Activated CD4-positive, alpha-beta T cell treated with anti-CD3 and anti-CD28 coated beads, Interleukin-2, amount 10 ng/mL, durations not matched to agents 7 days and 5 days (primary cell): ENCODE measurements around the gene KLHL12. TPM values are rescaled to one million over a fixed set of nuclear protein-coding genes. Genes with fewer than 3 reads are reported as not detected.

Experiments used
- CTCF ChIA-PET: fragments of 350-600 bp; sonication (Branson Sonifier 250); formaldehyde crosslinking; loops from one replicate; lab custom pipeline; 2021; ENCODE audit warnings: antibody characterized with exemption; lab: Charles Lee
- POLR2A ChIA-PET: fragments of 350-600 bp; sonication (Branson Sonifier 250); formaldehyde crosslinking; loops from one replicate; lab custom pipeline; 2021; ENCODE audit warnings: antibody characterized with exemption; lab: Charles Lee
- DNase-seq: peaks from one replicate; pipeline ENCODE4 v3.0.0-alpha.2; 2020
- H3K27ac Mint-ChIP-seq: one replicate; pipeline ENCODE4 v1.8.0; 2021; ENCODE audit warnings: mild to moderate bottlenecking, moderate library complexity, mixed read lengths
- H3K27me3 Mint-ChIP-seq: one replicate; pipeline ENCODE4 v1.8.0; 2021; ENCODE audit warnings: mixed read lengths
- H3K36me3 Mint-ChIP-seq: one replicate; pipeline ENCODE4 v1.8.0; 2021; ENCODE audit warnings: low read depth, mixed read lengths
- H3K4me1 Mint-ChIP-seq: one replicate; pipeline ENCODE4 v1.8.0; 2021; ENCODE audit warnings: mixed read lengths
- H3K4me3 Mint-ChIP-seq: one replicate; pipeline ENCODE4 v1.8.0; 2021; ENCODE audit warnings: mild to moderate bottlenecking, moderate library complexity, mixed read lengths
- H3K9me3 Mint-ChIP-seq: one replicate; pipeline ENCODE4 v1.8.0; 2021; ENCODE audit warnings: mixed read lengths
- total RNA-seq, 2 experiments: library from RNA; stranded (reverse); gene quantifications; one replicate each; pipeline ENCODE4 v1.2.3, GENCODE V29; 2021

Gene KLHL12
- total RNA-seq, 2 experiments from 2014 or later, result 31.4 to 31.5 TPM

DNA sequence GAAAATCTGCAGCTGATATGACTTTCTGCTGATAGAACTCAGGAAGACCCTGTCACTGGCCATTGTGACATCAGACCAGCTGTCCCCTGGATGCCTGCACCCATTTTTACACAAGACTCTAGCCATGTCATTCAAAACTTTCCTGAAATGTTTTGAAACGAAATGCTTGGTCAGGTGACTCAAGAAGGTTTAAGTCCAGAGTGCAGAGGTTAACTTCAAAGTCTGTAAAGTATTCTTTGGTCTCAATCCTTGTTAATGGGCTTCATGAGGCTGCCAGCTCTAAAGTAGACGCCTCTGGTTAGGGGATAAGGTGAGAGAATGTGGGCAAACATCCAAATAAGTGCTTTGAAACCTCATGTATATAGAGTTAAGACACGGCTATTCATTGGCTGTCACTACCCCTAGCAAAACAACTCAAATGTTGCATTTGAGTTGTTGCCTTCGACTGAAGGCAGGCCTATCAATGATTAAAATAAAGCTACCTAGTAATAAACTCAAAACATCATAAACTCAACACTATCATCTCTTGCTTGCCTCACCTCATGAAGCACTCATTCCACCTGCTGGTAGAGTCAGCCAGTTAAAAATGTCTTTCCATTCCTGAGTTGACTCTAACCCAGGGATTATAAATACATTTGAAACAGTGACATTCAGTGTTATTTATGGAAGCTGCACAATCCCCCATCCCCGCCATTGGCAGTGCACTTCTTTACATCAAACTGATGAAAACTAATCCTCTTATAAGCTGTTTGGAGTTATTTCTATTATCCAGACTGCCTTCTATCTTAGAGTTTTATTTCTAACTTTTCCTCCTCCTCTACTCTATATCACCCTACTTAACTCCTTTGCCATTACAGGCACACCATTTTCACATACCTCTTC lies 64.1 kb downstream of the KLHL12 start:
- no peaks in the 10 kb centered on the region for H3K36me3 Mint-ChIP-seq
- H3K9me3 Mint-ChIP-seq, result no peaks in the 10 kb centered on the region
- H3K4me1 Mint-ChIP-seq, result peaks cover 17% of the 10 kb centered on the region
- no peak overlapping the region for H3K4me3 Mint-ChIP-seq
- H3K27ac Mint-ChIP-seq, result no peak overlapping the region
- ChIA-PET CTCF (interaction anchor here (0.8 to 1.2 kb wide), 3 partner anchors 15 to 144 kb away, joined by 3 read pairs; no protein-coding TSS in a partner anchor), POLR2A (no interaction called here)
- peaks cover 66% of the 10 kb centered on the region for H3K27me3 Mint-ChIP-seq
- DNase-seq, result no peak

DNA sequence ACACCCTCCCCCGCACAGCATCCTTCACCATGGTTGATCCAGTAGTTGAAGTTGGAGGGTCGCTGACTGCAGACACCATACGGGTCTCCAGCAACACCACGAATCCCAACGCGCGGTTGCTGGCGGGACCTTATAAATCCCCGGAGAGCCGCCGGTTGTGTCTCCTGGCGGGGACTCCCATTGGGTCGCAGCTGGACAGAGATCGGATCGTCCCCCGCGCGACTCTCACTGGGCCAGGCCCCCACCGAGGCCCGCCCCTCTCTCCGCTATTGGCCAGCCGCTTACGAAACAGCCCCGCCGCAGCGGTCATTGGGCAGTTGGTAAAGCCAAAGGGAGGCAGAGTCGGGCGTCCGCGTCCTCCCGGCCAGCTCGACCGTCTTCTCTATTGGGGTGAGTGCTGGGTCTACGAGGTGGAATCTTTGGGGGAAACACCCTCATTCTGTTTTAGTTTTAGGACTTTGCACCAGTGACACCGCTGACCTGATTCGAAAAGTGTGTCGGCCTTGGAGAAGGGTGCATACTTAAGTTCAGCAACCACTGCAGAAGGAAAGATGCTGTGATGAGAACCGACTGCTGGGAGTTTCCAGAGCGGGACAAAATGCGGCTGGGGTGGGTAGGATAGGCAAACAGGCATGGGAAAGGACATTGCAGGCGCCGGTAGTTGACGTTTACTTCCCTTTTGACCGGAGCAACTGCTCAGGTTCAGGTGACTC lies 65.5 kb downstream of the KLHL12 start:
- ChIA-PET POLR2A (no interaction called here), CTCF (interaction anchor here (1.5 kb wide), 1 partner anchor 9 kb away, joined by 4 read pairs; no protein-coding TSS in a partner anchor)
- no peaks in the 10 kb centered on the region for H3K9me3 Mint-ChIP-seq

DNA sequence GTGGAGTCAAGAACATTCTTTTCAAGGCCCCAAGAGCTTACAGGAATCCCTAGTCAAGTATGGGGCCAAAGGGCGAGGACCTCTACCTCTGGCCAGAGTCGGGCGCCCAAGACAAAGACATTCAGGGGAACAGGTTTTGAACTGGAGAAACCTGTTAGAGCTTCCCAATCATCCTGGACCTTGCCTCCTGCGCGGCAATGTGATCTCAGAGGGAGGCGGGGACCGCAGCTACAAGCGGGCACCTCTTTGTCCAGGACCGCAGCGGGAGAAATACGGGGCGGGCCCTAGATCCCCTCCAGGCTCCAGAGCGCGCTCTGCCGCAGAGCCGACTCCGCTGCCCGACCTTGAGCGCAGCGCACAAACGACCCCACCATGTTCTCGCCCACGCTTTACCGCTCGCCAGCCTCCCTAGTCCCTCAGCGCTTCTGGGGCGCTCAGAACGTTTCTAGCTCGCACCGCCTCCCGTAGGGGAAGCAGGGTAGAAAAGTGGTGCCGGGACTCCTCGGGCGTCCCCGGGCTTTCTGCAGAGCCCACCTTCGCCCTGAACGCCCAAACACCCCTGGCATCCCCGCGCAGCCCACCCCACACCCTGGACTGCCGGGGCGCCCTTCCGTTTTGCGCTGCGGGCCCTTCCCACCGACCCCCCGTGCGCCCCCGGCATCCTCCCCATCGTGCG lies 66.2 kb downstream of the KLHL12 start:
- H3K4me3 Mint-ChIP-seq, result peak overlapping the region; percentile 60
- no peaks in the 10 kb centered on the region for H3K36me3 Mint-ChIP-seq
- peaks cover 60% of the 10 kb centered on the region for H3K27me3 Mint-ChIP-seq
- CTCF ChIA-PET, result interaction anchor here (0.6 to 1.5 kb wide), 3 partner anchors 10 to 29 kb away, joined by 3 to 5 read pairs (median 4); no protein-coding TSS in a partner anchor
- no peak overlapping the region for H3K27ac Mint-ChIP-seq
- H3K4me1 Mint-ChIP-seq, result peaks cover 18% of the 10 kb centered on the region
- POLR2A ChIA-PET, result no interaction called here
- H3K9me3 Mint-ChIP-seq, result no peaks in the 10 kb centered on the region
- DNase-seq, result peak; percentile 27

More for the DNA sequence above, 65.5 kb downstream of the KLHL12 start:
- H3K4me1 Mint-ChIP-seq, result peaks cover 18% of the 10 kb centered on the region
- DNase-seq, result peak; percentile 26
- peaks cover 64% of the 10 kb centered on the region for H3K27me3 Mint-ChIP-seq
- H3K4me3 Mint-ChIP-seq, result peak overlapping the region; percentile 60
- no peaks in the 10 kb centered on the region for H3K36me3 Mint-ChIP-seq
- no peak overlapping the region for H3K27ac Mint-ChIP-seq

DNA sequence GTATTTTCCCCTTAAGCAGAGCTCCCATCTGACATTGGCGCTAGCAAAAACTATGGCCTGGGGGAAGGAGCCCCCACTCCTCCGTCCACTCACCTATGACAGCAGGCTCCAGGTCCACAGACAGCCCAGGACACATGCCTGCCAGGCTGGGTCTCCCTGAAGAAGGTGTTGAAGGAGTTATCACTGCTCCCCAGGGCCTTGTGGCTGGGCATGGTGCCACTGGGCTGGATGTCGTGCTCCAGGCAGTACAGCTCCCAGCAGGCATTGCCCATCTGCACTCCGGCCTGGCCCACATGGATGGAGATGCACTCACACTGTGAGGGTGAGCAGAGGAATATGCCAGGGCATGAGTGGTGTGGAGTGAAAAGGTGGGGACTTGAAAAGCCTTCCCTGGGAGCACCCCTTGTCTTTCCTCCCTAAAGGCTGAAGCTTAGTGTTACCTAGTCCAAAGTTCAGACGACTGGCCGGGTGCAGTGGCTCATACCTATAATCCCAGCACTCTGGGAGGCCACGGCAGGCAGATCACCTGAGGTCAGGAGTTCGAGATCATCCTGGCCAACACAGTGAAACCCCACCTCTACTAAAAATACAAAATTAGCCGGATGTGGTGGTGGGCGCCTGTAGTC lies 68.1 kb downstream of the KLHL12 start:
- no peak for DNase-seq
- ChIA-PET POLR2A (no interaction called here), CTCF (interaction anchor here (1.1 kb wide), 1 partner anchor 13 kb away, joined by 4 read pairs; no protein-coding TSS in a partner anchor)
- peaks cover 41% of the 10 kb centered on the region for H3K27me3 Mint-ChIP-seq
- no peaks in the 10 kb centered on the region for H3K9me3 Mint-ChIP-seq
- H3K4me3 Mint-ChIP-seq, result no peak overlapping the region
- peaks cover 18% of the 10 kb centered on the region for H3K4me1 Mint-ChIP-seq
- no peaks in the 10 kb centered on the region for H3K36me3 Mint-ChIP-seq
- H3K27ac Mint-ChIP-seq, result peak overlapping the region; percentile 48

DNA sequence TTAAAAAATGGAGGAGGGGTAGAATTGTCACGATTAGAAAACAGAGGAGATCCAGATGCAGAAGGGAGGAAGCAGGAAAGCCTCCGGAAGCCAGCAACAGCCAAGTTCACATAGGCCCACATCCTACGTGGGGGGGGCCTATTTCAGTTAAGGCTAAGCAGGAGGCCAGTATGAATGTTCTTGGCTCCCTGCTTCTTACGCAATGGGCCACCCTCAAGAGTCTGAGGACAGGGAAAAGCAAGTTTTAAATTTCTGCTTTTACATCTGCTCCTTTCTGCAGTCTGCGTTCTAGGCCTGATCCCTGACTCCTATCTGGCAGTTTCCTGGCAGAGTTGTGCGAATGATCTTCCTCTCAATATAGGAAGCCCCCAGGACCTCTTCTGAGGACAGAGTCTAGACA lies 68.7 kb downstream of the KLHL12 start:
- H3K4me3 Mint-ChIP-seq, result no peak overlapping the region
- H3K27me3 Mint-ChIP-seq, result peaks cover 36% of the 10 kb centered on the region
- H3K36me3 Mint-ChIP-seq, result no peaks in the 10 kb centered on the region
- peaks cover 18% of the 10 kb centered on the region for H3K4me1 Mint-ChIP-seq
- ChIA-PET POLR2A (no interaction called here), CTCF (interaction anchor here (1.1 kb wide), 1 partner anchor 12 kb away, joined by 4 read pairs; no protein-coding TSS in a partner anchor)
- no peaks in the 10 kb centered on the region for H3K9me3 Mint-ChIP-seq
- H3K27ac Mint-ChIP-seq, result no peak overlapping the region
- DNase-seq, result no peak

DNA sequence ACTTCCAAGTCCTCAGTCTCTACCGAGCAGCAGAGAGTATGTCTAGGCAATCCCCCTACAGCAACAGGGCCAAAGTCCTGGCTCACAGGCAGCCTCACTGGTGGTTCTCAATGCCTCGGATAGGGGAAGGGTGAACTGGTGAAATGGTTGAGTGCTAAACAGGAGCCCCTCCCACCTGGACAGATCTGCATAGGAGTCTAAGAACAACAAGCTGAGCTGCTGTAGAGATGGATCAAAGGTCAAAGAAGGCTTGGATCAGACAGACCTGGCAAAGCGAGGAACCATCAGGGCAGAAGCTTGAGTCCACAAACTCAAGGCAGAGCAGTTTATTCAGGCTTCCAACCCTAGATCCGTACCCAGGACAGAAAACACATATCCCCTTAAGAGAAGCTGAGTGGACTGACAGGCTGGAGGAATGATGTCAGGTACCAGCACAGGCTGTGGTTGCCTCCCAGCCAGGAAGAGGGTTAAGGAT lies 69.9 kb downstream of the KLHL12 start:
- DNase-seq, result no peak
- H3K4me3 Mint-ChIP-seq, result no peak overlapping the region
- ChIA-PET CTCF (interaction anchor here (0.9 kb wide), 1 partner anchor 9 kb away, joined by 3 read pairs; no protein-coding TSS in a partner anchor), POLR2A (no interaction called here)
- H3K4me1 Mint-ChIP-seq, result peaks cover 17% of the 10 kb centered on the region
- H3K27ac Mint-ChIP-seq, result no peak overlapping the region
- no peaks in the 10 kb centered on the region for H3K36me3 Mint-ChIP-seq
- no peaks in the 10 kb centered on the region for H3K9me3 Mint-ChIP-seq
- H3K27me3 Mint-ChIP-seq, result peaks cover 24% of the 10 kb centered on the region

DNA sequence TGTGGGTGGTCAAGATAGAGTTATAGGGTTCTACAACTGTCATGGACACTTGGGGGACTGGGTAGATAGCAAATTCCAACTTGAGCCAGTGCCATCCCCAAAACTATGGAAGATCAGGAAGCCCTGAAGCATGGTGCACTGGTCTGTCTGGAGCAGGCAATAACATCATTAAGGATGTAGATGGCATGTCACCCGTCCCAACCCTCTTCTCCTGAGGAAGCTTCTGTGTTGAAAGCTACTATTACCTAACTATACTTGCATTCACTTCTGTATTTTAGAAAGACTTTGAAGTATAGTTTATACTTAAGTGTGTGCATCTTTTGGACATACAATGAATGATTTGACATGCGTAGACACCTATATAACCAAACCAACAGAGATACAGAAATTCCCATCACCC lies 71.0 kb downstream of the KLHL12 start:
- Mint-ChIP-seq H3K4me3 (no peak overlapping the region), H3K27me3 (peaks cover 12% of the 10 kb centered on the region), H3K4me1 (peaks cover 8% of the 10 kb centered on the region), H3K27ac (no peak overlapping the region), H3K9me3 (no peaks in the 10 kb centered on the region), H3K36me3 (no peaks in the 10 kb centered on the region)
- ChIA-PET CTCF (no interaction called here), POLR2A (no interaction called here)
- DNase-seq, result no peak

DNA sequence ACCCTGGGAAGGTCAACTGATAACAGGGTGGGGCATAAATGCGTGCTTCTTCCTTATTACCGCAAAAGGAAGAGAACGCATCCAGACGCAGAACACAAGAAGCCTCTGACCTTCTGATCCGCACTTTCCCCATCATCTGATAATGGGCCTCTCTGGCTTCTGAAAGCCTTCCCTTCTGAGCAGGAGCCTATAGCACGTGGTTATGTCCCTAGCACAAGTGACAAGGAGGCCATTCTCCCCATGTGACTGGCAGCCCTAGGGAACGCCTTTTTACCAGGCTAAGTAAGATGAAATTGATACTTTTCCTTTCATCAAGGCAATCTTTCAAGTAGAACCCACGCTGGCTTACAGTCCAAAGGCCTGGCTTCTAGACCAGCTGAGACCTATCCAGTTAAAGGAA lies 72.2 kb downstream of the KLHL12 start:
- ChIA-PET POLR2A (no interaction called here), CTCF (interaction anchor here (1.3 to 1.7 kb wide), 3 partner anchors 44 to 109 kb away, joined by 3 read pairs; partner anchors contain the start of gene PCAT6)
- Mint-ChIP-seq H3K27ac (no peak overlapping the region), H3K9me3 (no peaks in the 10 kb centered on the region), H3K27me3 (peaks cover 3% of the 10 kb centered on the region), H3K4me1 (peaks cover 4% of the 10 kb centered on the region), H3K36me3 (no peaks in the 10 kb centered on the region), H3K4me3 (no peak overlapping the region)
- no peak for DNase-seq

DNA sequence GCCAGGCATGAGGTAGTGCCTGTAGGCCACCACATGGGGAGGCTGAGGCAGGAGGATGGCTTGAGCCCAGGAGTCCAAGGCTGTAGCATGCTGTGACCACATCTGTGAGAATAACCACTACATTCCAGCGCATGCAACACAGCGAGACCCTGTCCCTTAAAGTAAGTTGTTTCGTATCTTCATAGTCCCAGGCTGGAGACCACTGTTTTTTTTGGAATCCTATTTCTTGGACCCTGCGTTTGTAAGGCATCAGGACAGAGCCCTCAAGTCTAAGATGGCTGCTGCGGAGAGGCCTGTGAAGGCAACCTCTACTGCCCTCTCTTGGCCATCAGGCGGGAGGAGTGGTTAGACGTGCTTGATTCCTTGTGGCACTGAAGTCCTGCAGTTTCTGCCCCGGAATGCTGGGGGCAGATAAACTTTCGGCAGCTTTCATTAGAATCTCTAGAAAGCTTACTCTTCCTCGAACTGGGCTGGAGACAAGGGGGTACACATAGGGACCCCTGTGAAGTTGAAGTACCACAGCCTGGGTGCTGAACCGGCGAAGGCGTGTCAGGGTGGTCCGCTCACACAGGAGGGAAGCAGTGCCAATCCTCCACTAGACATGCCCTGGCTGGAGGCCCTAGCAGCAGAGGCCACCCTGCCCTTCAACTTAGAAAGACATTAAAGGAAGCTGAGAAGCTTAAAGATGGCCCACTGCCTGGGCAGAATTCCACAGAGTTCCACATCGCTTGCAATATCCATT lies 74.7 kb downstream of the KLHL12 start:
- ChIA-PET POLR2A (no interaction called here), CTCF (interaction anchor here (0.9 kb wide), 1 partner anchor 15 kb away, joined by 4 read pairs; no protein-coding TSS in a partner anchor)
- Mint-ChIP-seq H3K36me3 (no peaks in the 10 kb centered on the region), H3K27me3 (no peaks in the 10 kb centered on the region), H3K27ac (no peak overlapping the region), H3K4me1 (peaks cover 6% of the 10 kb centered on the region), H3K9me3 (no peaks in the 10 kb centered on the region), H3K4me3 (no peak overlapping the region)
- peak; percentile 47 for DNase-seq

DNA sequence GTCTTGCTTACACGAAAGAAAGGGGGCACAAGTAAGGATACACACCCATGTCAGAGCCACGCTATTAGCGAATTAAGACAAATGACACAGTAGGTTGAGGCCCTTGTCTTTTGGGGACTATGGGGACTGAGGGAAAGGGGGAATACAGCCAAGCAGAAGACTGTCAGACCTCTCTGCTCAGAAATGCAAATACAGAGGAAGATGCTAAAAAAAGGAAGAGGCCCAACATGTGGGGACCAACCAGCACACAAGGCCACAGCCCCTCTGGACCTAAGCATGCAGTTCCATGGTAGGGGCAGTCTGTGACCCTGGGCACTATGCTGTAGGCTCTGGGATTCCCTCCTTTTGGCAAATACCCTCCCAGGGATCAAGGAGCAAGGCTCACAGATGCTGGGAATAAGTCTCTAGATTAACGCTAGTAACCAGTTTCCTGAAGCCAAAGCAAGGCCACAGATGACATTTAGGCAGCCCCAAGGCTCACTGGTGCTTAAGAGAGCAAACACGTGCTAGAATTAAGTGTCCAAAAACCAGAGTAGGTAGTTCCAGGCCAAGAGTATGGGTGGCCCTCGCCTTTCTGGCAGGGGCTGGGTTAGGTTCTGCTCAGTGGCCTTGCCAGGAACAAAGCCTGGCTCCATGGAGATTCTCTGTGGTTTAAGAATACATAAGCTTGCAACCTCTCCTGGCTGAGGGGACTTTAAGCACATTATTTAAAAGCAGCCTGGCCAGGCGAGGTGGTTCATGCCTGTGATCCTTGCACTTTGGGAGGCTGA lies 76.3 kb downstream of the KLHL12 start:
- H3K9me3 Mint-ChIP-seq, result no peaks in the 10 kb centered on the region
- DNase-seq, result no peak
- CTCF ChIA-PET, result interaction anchor here (0.8 to 1.0 kb wide), 2 partner anchors 41 to 126 kb away, joined by 3 read pairs; no protein-coding TSS in a partner anchor
- H3K4me1 Mint-ChIP-seq, result peaks cover 6% of the 10 kb centered on the region
- POLR2A ChIA-PET, result no interaction called here
- no peaks in the 10 kb centered on the region for H3K27me3 Mint-ChIP-seq
- H3K4me3 Mint-ChIP-seq, result no peak overlapping the region
- H3K36me3 Mint-ChIP-seq, result no peaks in the 10 kb centered on the region
- no peak overlapping the region for H3K27ac Mint-ChIP-seq

DNA sequence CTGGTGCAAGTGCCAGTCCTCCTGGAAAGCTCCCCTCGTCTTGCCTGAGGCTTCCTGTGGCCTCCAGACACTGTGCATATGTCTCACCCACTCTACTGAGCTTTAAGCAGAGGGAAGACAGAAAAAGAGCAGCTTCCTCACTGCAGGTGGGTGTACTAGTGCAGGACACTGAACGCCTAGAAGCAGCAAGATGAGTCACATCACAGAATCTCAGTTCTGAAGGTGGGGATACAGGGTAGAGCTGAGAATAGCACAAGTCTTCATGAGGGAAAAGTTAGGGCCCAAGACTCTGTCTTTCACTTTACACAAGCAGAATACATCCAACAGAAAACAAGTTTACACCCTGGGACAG lies 78.9 kb downstream of the KLHL12 start:
- H3K27me3 Mint-ChIP-seq, result no peaks in the 10 kb centered on the region

More for the DNA sequence above, 78.9 kb downstream of the KLHL12 start:
- Mint-ChIP-seq H3K36me3 (no peaks in the 10 kb centered on the region), H3K9me3 (no peaks in the 10 kb centered on the region), H3K4me3 (no peak overlapping the region), H3K4me1 (peaks cover 6% of the 10 kb centered on the region), H3K27ac (no peak overlapping the region)
- no peak for DNase-seq
- ChIA-PET POLR2A (no interaction called here), CTCF (interaction anchor here (1.0 to 1.7 kb wide), 4 partner anchors 9 to 15 kb away, joined by 3 to 7 read pairs (median 3); no protein-coding TSS in a partner anchor)
